NCI-H2196 (cell line): Measurements from ENCODE around the gene PNMA5.
A peak's percentile ranks its signal among the peaks of the same experiment; 100 is the strongest.
"Not testable (repeated sequence)": the region's sequence is repeated elsewhere in the genome, so short reads cannot be mapped to it uniquely, and the experiment has no call there.

Experiments
- DNase-seq: peaks from one replicate; lab custom pipeline; 2025; ENCODE audit not compliant: unreplicated experiment; lab: John Stamatoyannopoulos, UW

Gene PNMA5

DNA sequence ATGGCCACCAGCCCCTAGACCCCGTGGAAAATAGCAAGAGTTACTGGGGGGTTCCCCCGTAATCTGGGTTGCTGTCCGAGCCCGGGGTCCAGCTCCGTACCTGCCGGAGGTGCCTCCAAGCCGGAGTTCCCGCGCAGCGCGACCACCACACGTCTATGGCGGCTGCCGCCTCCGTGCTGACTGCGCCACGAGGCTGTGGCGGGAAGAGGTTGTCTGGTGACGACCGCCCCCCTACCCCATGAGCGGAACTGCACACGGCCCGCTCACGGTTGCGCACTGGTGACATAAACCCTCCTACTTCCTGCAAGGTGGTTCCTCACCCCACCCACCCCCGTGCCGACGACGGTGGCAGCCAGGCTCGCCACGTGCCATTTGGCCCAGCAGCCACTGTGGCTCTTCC is at the start of gene PNMA5:
TSS of gene PNMA5 (minus strand) at position 184 of the 400 bp plus-strand sequence. CDS start 2,518 bp downstream, outside the sequence.
- DNase-seq = no peak

DNA sequence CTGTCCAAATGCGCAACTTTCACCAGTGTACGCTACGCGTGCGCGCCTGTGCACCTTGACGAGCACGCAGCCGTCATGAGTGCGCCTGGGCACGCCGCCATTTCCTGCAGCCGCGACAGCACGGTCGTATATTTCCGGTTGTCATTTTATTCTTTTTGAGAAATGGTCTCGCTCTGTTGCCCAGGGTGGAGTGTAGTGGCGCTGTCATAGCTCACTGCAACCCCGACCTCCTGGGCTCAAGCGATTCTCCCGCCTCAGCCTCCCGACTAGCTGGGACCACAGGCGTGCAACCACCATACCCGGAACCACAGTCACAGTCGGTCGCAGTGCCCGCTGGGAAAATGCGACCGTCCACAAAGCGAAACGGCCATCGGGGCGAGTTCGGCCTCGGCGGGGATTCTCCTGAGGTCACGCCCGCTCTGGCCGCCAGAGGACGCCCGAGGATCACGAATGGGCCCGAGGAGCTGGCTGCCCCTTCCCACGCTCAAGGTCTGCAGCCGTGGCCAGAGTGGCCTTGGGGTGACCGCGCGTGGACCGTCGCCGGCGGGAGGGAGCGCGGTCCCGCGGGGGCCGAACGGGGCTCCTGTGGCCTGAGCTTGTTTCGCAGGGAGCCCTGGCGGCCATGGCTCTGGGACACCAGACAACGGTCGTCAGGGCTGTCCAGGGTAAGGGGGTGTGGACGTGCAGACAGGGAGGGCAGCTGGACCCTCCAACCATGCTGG is 38.6 kb upstream of the PNMA5 start:
- DNase-seq = peak; percentile 38

GRCh38 chrX:153030801-153031200 is 36.9 kb upstream of the PNMA5 start:
- DNase-seq = no peak

- DNase-seq = no peak
Observed at GRCh38 chrX:153029875-153030274, 36.0 kb upstream of the PNMA5 start.

DNA sequence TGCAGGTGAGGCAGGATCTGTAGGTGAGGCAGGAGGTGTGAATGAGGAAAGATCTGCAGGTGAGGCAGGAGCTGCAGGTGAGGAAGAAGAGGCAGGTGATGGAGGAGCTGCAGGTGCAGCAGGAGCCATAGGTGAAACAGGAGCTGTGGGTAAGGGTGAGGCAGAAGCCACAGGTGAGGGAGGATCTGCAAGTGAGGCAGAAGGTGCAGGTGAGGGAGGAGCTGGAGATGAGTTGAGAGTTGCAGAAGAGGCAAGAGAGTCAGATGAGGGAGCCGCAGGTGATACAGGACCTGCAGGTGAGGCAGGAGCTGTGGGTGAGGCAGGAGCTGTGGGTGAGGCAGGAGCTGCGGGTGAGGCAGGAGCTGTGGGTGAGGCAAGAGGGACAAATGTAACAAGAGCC is 35.2 kb upstream of the PNMA5 start:
- no peak for DNase-seq

GRCh38 chrX:153028487-153028886 is 34.6 kb upstream of the PNMA5 start:
- DNase-seq = not testable (repeated sequence)

DNA sequence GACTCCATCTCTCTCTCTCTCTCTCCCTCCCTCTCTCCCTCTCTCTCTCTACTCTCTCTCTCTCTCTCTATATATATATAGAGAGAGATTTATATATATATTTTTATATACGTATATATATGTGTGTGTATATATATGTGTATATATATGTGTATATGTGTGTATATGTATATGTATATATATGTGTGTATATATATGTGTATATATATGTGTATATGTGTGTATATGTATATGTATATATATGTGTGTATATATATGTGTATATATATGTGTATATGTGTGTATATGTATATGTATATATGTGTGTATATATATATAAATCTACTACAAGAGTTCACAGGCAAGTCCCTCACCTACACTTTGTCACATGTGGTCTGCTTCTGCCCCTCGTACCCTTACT is 32.6 kb upstream of the PNMA5 start:
- not testable (repeated sequence) for DNase-seq

- no peak for DNase-seq
Observed at GRCh38 chrX:153019166-153019565, 25.2 kb upstream of the PNMA5 start.

GRCh38 chrX:153017174-153017573 is 23.3 kb upstream of the PNMA5 start:
- DNase-seq = not testable (repeated sequence)

DNA sequence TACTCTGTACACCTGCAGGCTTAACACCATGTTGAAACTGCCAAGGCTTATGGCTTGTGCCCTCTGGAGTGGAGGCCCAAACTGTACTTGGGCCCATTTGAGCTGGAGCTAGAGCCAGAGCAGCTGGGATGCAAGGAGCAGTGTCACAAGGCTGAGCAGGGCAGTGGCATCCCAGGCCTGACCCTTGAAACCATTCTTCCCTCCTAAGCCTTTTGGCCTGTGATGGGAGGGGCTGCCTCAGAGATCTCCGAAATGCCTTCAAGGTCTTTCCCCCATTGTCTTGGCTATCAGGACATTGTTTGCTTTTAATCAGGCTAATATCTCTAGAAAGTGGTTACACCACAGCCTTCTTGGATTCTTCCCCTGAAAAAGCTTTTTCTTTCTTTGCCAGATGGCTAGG is 10.9 kb upstream of the PNMA5 start:
- DNase-seq = no peak

DNA sequence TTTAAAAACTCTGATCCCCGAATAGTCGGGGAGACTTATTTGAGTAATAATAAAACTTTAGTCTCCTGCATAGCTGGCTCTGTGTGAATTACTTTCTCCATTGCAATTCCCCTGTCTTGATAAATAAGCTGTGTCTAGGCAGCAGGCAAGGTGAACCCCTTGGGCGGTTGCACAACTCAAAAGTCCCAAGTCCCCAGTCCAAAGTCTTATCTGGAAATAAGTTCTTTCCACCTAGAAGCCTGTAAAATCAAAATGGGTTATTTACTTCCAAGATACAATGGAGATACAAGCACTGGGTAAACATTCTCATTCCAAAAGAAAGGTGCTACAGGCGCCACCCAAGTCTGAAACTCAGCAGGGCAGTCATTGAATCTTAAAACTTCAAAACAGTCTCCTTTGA is 10.1 kb upstream of the PNMA5 start:
- no peak for DNase-seq

- DNase-seq = not testable (repeated sequence)
Observed at GRCh38 chrX:153002182-153002581, 8.3 kb upstream of the PNMA5 start.

DNA sequence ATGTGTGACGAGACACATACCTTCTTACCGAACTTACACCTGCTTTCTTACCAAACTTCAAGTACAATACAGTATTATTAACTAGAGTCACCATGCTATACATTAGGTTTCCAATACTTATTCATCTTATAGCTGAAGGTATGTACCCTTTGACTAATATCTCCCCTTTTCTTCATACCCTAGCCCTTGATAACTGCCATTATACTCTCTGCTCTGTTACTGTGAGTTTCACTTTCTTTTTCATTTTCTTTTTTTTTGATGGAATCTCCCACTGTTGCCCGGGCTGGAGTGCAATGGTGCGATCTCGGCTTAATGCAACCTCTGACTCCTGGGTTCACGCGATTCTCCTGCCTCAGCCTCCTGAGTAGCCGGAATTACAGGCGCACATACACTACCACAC is 3.4 kb upstream of the PNMA5 start:
- DNase-seq = no peak

GRCh38 chrX:152992115-152992514 is 1.8 kb downstream of the PNMA5 start:
- peak; percentile 27 for DNase-seq

GRCh38 chrX:152991123-152991522 is 2.8 kb downstream of the PNMA5 start:
- no peak for DNase-seq

GRCh38 chrX:152989292-152989658 is 4.6 kb downstream of the PNMA5 start:
- no peak for DNase-seq

GRCh38 chrX:152988536-152989291 is 5.2 kb downstream of the PNMA5 start:
- DNase-seq = no peak

DNA sequence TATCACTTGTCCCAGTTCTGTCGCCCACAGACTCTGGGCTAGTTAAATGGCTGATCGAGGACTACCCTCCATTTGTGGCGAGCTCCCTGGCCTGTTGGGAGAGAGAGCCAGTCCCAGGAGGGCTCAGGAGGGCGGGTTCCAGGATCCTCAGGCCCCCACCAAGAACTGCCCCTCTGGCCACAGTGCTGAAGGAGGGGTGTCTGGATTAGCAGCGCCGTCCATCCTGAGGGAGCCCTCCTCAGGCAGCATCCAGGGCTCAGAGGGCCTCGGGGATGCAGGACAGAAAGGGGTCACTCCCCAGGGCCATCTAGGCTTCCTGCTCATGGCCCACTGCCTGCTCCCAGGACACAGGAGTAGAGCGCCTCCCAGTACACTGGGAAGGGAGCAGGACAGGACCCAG is 6.1 kb downstream of the PNMA5 start:
- DNase-seq = no peak

GRCh38 chrX:152987156-152987555 is 6.8 kb downstream of the PNMA5 start:
- not testable (repeated sequence) for DNase-seq

DNA sequence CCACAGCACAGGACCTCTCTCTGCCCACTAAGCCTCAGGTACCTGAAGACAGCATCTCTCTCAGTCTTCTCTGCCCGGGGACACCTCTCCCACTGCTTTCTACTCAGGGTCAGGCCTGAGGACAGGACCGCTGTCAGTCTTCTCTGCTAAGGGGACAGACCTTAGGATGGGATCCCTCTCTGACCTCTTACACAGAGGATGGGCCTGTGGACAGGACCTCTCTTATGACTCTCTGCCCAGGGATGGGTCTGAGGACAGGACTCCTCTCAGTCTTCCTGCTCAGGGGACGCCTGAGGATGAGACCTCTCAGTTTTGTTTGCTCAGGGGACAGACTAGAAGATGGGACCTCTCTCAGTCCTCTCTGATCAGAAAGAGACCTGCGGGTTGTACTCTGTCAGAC is 8.5 kb downstream of the PNMA5 start:
- not testable (repeated sequence) for DNase-seq

DNA sequence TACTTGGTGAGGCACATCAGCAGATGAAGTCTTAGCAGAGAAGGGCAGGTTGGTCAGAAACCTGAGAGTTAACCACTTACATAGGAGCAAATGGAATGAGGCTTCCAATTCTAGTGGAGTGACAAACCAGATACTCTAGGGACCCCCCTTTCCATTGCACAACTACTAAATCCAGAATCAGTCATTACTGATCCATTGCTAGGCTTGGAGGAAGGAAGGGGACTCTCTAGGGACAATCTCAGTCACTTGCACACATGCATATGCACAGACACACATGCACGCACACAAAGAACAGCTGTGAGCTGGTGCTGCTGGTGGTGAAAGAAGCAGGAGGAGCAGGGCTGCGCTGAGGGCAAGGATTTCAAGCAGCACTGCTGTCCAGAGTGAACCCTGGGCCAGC is 25.7 kb downstream of the PNMA5 start:
- DNase-seq = no peak

DNA sequence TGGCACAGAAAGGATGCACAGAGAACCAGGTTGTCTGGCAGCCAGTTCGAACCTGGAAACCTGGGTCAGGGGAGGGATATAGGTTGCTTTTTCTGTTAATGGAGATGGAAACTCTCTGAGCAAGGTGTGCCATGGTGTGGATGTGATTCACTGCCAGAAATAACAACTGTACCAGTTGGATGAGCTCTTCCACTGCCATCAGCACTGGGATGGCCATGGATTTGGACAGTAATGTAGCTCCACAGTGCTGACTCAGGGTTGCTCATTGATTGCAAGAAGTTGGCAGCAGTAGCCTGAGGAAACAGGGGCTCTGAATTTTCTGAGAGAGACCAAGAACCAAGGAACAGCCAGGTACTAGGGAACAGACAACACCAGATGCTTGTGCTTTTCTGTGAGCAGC is 33.8 kb downstream of the PNMA5 start:
- DNase-seq = no peak

GRCh38 chrX:152959626-152960025 is 34.3 kb downstream of the PNMA5 start:
- no peak for DNase-seq
